ENCODE results near the gene CDIP1.

CDIP1 gene

GRCh38 chr16:4486126-4486893, 52.3 kb downstream of the CDIP1 start:
- DNase-seq, result no peak

GRCh38 chr16:4481963-4482362, 56.6 kb downstream of the CDIP1 start:
- no peak for DNase-seq

GRCh38 chr16:4481526-4481925, 57.0 kb downstream of the CDIP1 start:
- no peak for DNase-seq

- DNase-seq, result no peak
These were observed 60.6 kb downstream of the CDIP1 start for GRCh38 chr16:4477966-4478365.

GRCh38 chr16:4475880-4476788, 62.4 kb downstream of the CDIP1 start, which contains the start of gene HMOX2:
Gene HMOX2 (plus strand): TSS chr16:4476398. CDS start chr16:4505525, 29,127 bp downstream.
- peak; percentile 44 for DNase-seq

- DNase-seq, result no peak
These were observed 64.2 kb downstream of the CDIP1 start, which contains the start of gene NMRAL1 for GRCh38 chr16:4474192-4474961. Gene NMRAL1 (minus strand): TSS chr16:4474625. CDS start chr16:4474132, 493 bp downstream.

GRCh38 chr16:4472880-4473279, 65.7 kb downstream of the CDIP1 start:
- DNase-seq, result no peak

- no peak for DNase-seq
These were observed 66.7 kb downstream of the CDIP1 start for GRCh38 chr16:4471869-4472268.

GRCh38 chr16:4468972-4469371, 69.6 kb downstream of the CDIP1 start:
- DNase-seq, result no peak

GRCh38 chr16:4467916-4468315, 70.7 kb downstream of the CDIP1 start:
- DNase-seq, result no peak

GRCh38 chr16:4465977-4466779, 72.4 kb downstream of the CDIP1 start:
- DNase-seq, result no peak

- DNase-seq, result no peak
These were observed 74.9 kb downstream of the CDIP1 start for GRCh38 chr16:4463522-4464163.

GRCh38 chr16:4461250-4462085, 77.1 kb downstream of the CDIP1 start:
- DNase-seq, result no peak

GRCh38 chr16:4460936-4461249, 77.7 kb downstream of the CDIP1 start:
- DNase-seq, result no peak

Data from NCI-H2081 treated with DMSO at 0.1 percent for 48 hours (cell line).